Measurements from ENCODE around the gene SGMS1. TPM values are rescaled to one million over a fixed set of nuclear protein-coding genes. Genes with fewer than 3 reads are reported as not detected.

The SGMS1 gene
- total RNA-seq, 1 donor from 2014 or later: 93.8 TPM

- no peaks in the 10 kb centered on the region for H3K4me1 ChIP-seq
- no peaks in the 10 kb centered on the region for H3K27me3 ChIP-seq
- intact Hi-C loops (cut with DNase I): no loop called here
- H3K27ac ChIP-seq: no peak overlapping the region
- no peaks in the 10 kb centered on the region for H3K9me3 ChIP-seq
- no peak for DNase-seq (ENCODE audit: extremely low spot score in 2 of 2)
- H3K36me3 ChIP-seq: peaks cover 0 to 22% of the 10 kb centered on the region in 2 donors
- TF ChIP-seq POLR2AphosphoS5 (IDR thresholded peaks at IDR 0.05; ENCODE audit: insufficient read depth in 1 of 2, low read depth in 1 of 2): no peak
- no peak for TF ChIP-seq POLR2A (IDR thresholded peaks at IDR 0.05)
- TF ChIP-seq, protein P1, sequence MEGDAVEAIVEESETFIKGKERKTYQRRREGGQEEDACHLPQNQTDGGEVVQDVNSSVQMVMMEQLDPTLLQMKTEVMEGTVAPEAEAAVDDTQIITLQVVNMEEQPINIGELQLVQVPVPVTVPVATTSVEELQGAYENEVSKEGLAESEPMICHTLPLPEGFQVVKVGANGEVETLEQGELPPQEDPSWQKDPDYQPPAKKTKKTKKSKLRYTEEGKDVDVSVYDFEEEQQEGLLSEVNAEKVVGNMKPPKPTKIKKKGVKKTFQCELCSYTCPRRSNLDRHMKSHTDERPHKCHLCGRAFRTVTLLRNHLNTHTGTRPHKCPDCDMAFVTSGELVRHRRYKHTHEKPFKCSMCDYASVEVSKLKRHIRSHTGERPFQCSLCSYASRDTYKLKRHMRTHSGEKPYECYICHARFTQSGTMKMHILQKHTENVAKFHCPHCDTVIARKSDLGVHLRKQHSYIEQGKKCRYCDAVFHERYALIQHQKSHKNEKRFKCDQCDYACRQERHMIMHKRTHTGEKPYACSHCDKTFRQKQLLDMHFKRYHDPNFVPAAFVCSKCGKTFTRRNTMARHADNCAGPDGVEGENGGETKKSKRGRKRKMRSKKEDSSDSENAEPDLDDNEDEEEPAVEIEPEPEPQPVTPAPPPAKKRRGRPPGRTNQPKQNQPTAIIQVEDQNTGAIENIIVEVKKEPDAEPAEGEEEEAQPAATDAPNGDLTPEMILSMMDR (IDR thresholded peaks at IDR 0.05): no peak
- no peak overlapping the region for H3K4me3 ChIP-seq
Observed at GRCh38 chr10:50304660-50305059, 319.1 kb downstream of the SGMS1 start.

DNA sequence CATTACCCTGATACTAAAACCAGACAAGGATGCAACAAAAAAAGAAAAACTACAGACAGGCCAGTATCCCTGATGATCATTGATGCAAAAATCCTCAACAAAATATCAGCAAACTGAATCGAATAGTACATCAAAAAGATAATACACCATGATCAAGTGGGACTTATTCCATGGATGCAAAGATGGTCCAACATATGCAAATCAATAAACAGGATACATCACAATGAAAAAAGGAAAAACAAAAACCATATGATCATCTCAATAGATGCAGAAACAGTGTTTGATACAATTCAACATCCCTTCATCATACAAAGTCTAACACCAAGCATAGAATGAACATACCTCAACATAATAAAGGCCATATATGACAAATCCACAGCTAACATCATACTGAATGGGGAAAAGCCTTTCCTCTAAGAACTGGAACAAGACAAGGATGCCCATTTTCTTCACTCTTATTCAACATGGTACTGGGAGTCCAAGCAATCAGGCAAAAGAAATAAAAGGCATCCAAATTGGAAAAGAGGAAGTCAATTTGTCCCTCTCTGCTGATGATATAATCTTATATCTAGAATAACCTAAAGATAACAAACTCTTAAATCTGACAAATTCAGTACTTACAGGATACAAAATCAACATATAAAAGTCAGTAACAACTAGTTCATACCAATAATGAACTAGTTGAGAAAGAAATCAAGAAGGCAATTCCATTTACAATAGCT is 323.6 kb downstream of the SGMS1 start:
- Histone ChIP-seq H3K27me3 (no peaks in the 10 kb centered on the region), H3K4me1 (no peaks in the 10 kb centered on the region), H3K36me3 (no peaks in the 10 kb centered on the region), H3K9me3 (no peaks in the 10 kb centered on the region), H3K4me3 (no peak overlapping the region), H3K27ac (no peak overlapping the region)
- DNase-seq (ENCODE audit: extremely low spot score in 2 of 2): no peak
- no peak for TF ChIP-seq POLR2A (IDR thresholded peaks at IDR 0.05)
- TF ChIP-seq, protein P1 (IDR thresholded peaks at IDR 0.05): no peak
- no peak for TF ChIP-seq POLR2AphosphoS5 (IDR thresholded peaks at IDR 0.05; ENCODE audit: insufficient read depth in 1 of 2, low read depth in 1 of 2)
- intact Hi-C loops (cut with DNase I): no loop called here

GRCh38 chr10:50295367-50295766 is 328.4 kb downstream of the SGMS1 start:
- H3K4me3 ChIP-seq: no peak overlapping the region
- no peaks in the 10 kb centered on the region for H3K27me3 ChIP-seq
- H3K27ac ChIP-seq: no peak overlapping the region
- TF ChIP-seq POLR2AphosphoS5 (IDR thresholded peaks at IDR 0.05; ENCODE audit: insufficient read depth in 1 of 2, low read depth in 1 of 2) (no peak), POLR2A (IDR thresholded peaks at IDR 0.05) (no peak)
- TF ChIP-seq, protein P1 (IDR thresholded peaks at IDR 0.05): no peak
- H3K4me1 ChIP-seq: no peaks in the 10 kb centered on the region
- H3K36me3 ChIP-seq: no peaks in the 10 kb centered on the region
- DNase-seq (ENCODE audit: extremely low spot score in 2 of 2): no peak
- no peaks in the 10 kb centered on the region for H3K9me3 ChIP-seq
- intact Hi-C loops (cut with DNase I): no loop called here

DNA sequence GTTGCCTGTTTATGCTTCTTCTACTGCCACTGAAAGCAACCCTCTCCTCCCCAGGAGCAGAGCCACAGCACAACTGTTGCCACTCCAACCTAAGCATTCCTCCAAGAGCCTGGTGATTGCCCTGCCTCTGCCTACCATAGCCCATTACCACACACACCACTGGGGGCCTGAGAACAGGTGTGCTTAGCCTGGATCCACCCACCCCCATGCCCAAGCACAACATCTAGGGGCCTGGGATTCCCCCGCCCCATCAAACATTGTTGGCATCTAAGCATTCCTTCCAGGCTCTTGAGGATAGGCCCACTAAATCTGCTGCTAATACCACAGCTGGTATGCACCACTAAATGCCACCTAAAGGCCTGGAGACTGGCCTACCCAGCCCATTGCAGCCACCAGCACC is 329.2 kb downstream of the SGMS1 start:
- no peak overlapping the region for H3K4me3 ChIP-seq
- intact Hi-C loops (cut with DNase I): no loop called here
- no peaks in the 10 kb centered on the region for H3K9me3 ChIP-seq
- DNase-seq (ENCODE audit: extremely low spot score in 2 of 2): no peak
- H3K27ac ChIP-seq: no peak overlapping the region
- no peaks in the 10 kb centered on the region for H3K36me3 ChIP-seq
- no peaks in the 10 kb centered on the region for H3K4me1 ChIP-seq
- TF ChIP-seq POLR2AphosphoS5 (IDR thresholded peaks at IDR 0.05; ENCODE audit: insufficient read depth in 1 of 2, low read depth in 1 of 2): no peak
- TF ChIP-seq, protein P1 (IDR thresholded peaks at IDR 0.05): no peak
- no peak for TF ChIP-seq POLR2A (IDR thresholded peaks at IDR 0.05)
- no peaks in the 10 kb centered on the region for H3K27me3 ChIP-seq

DNA sequence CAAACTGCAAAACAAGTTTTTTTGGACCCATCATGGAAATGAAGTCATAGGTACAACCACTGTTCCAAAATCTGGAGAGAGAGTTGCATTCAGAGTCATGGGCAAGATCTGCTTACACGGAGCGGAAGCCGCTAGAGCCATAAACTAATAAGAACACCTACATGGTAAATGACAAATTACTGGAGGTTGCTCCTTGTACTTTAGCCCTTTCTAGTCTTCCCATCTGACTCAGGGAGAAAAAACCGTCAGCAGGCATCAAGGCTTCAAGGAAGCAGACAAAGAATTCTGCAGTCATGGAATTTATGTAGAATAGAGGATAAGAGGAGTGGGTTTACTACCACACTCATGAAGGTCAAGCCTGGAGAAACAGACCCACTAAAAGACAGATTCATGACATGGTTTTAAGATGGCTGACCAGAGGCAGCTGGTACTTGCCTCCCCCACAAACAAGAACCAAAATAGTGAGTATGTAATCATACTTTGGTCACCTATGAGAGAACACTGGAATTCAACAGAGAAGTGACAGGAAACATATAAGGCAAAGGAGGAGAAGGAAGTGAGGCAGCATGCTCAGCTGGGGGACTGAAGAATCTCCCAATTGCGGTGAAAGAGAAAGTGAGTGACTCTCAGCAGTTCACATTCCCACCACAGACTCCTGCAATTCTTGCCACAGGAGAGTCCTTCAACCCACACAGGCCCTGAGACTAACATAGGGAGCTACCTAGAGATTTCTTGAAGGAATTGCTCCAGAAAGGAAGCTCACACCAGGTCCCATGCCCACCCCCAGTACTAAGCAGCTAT is 330.0 kb downstream of the SGMS1 start:
- no peak for TF ChIP-seq POLR2AphosphoS5 (IDR thresholded peaks at IDR 0.05; ENCODE audit: insufficient read depth in 1 of 2, low read depth in 1 of 2)
- TF ChIP-seq, protein P1 (IDR thresholded peaks at IDR 0.05): no peak
- no peak for TF ChIP-seq POLR2A (IDR thresholded peaks at IDR 0.05)
- no peaks in the 10 kb centered on the region for H3K36me3 ChIP-seq
- no peak for DNase-seq (ENCODE audit: extremely low spot score in 2 of 2)
- H3K9me3 ChIP-seq: no peaks in the 10 kb centered on the region
- H3K27me3 ChIP-seq: no peaks in the 10 kb centered on the region
- no peak overlapping the region for H3K27ac ChIP-seq
- no peak overlapping the region for H3K4me3 ChIP-seq
- H3K4me1 ChIP-seq: no peaks in the 10 kb centered on the region
- intact Hi-C loops (cut with DNase I): no loop called here

All from vagina (tissue), 2 donors.